Glomerular endothelial cell (primary cell): ENCODE measurements around the gene PFN3. TPM values are rescaled to one million over a fixed set of nuclear protein-coding genes. Genes with fewer than 3 reads are reported as not detected.

Source experiments
- DNase-seq: peaks from one replicate; pipeline ENCODE4 v3.0.0-alpha.2; 2011; ENCODE audit warnings: low read depth, low spot score; ENCODE audit errors: extremely low read depth
- total RNA-seq: library from RNA; depleted of rRNA; stranded (reverse); fragments of >200 nt; gene quantifications from 2 replicates; pipeline ENCODE4 v1.2.3, GENCODE V29; 2015

PFN3 gene
- total RNA-seq, 1 donor from 2014 or later, result not detected

- no peak for DNase-seq
Observed at GRCh38 chr5:177438468-177438867, 38.0 kb upstream of the PFN3 start.

- no peak for DNase-seq
Observed at GRCh38 chr5:177437623-177438022, 37.2 kb upstream of the PFN3 start.

GRCh38 chr5:177435847-177436536, 35.5 kb upstream of the PFN3 start:
- no peak for DNase-seq

- no peak for DNase-seq
Observed at GRCh38 chr5:177434942-177435738, 34.7 kb upstream of the PFN3 start.

- DNase-seq, result no peak
Observed at GRCh38 chr5:177434437-177434836, 34.0 kb upstream of the PFN3 start.

GRCh38 chr5:177433658-177434217, 33.3 kb upstream of the PFN3 start:
- DNase-seq, result no peak

GRCh38 chr5:177432839-177433657, 32.6 kb upstream of the PFN3 start:
- no peak for DNase-seq

- DNase-seq, result no peak
Observed at GRCh38 chr5:177432143-177432838, 31.8 kb upstream of the PFN3 start.

GRCh38 chr5:177431317-177432142, 31.1 kb upstream of the PFN3 start:
- no peak for DNase-seq

GRCh38 chr5:177430972-177431316, 30.5 kb upstream of the PFN3 start:
- DNase-seq, result no peak

- DNase-seq, result no peak
Observed at GRCh38 chr5:177430140-177430951, 29.9 kb upstream of the PFN3 start.

- no peak for DNase-seq
Observed at GRCh38 chr5:177429248-177430040, 29.0 kb upstream of the PFN3 start.

- DNase-seq, result no peak
Observed at GRCh38 chr5:177428574-177429217, 28.2 kb upstream of the PFN3 start.

GRCh38 chr5:177427919-177428573, 27.6 kb upstream of the PFN3 start:
- DNase-seq, result no peak

GRCh38 chr5:177427211-177427822, 26.9 kb upstream of the PFN3 start:
- no peak for DNase-seq

GRCh38 chr5:177426566-177427210, 26.2 kb upstream of the PFN3 start, which contains the start of gene GRK6:
Gene GRK6, plus strand, starts transcription at chr5:177426676. Its CDS starts 170 bp downstream, at chr5:177426846.
- no peak for DNase-seq
